HG03025 (cell line): ENCODE results near the gene KCTD17.

Source experiments
- ATAC-seq: cut with Tn5 transposase; IDR thresholded peaks from one replicate; pipeline ENCODE4 v1.9.1; 2021; ENCODE audit warnings: mild to moderate bottlenecking, moderate library complexity; ENCODE audit not compliant: unreplicated experiment, low FRiP score

KCTD17 gene

GRCh38 chr22:37072673-37073072 is 21.1 kb downstream of the KCTD17 start:
- no peak for ATAC-seq

DNA sequence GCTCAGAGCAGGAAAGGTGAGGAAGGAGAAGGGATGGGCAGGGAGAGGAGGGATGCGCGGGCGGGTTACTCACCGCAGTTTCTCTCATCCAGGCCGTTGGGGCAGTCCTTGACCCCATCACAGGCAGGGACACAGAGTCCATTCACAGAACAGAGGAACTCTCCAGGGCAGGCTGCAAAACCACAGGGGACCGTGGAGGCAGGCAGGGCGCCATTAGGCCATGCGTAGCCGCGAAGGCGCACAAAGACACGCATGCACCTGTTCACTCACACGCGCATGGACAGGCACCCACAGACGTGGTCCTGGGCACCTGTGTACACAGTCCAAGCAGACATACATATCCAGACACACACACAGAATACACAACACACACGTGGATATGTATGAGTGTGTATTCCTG is 23.0 kb downstream of the KCTD17 start:
- no peak for ATAC-seq

GRCh38 chr22:37075046-37075445 is 23.5 kb downstream of the KCTD17 start:
- ATAC-seq: no peak

DNA sequence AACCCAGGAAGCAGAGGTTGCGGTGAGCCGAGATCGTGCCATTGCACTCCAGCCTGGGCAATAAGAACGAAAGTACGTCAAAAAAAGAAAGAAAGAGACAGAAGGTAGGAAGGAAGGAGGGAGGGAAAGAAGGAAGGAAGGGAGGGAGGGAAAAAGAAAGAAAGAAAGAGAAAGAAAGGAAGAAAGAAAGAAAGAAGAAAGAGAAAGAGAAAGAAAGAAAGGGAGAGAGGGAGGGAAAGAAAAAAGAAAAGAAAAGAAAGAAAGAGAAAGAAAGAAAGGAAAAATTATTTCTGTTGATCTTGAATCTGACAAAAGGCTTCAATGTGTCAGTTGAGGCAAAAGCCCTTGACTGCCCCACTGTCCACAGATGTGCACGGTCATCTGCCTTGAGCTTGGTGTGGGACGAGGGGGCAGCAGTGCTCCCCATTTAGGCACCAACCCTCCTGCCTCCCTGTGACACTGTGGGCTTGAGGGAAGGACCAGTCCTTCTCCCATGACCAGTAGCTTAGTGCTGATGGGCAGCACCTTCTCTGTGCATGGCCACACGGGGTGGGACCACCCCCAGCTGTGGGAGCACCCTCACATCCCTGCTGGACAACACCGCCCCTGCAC is 24.4 kb downstream of the KCTD17 start:
- ATAC-seq: no peak

- ATAC-seq: no peak
Measured at GRCh38 chr22:37077802-37078448, 26.4 kb downstream of the KCTD17 start.

GRCh38 chr22:37079158-37079557 is 27.6 kb downstream of the KCTD17 start:
- no peak for ATAC-seq

DNA sequence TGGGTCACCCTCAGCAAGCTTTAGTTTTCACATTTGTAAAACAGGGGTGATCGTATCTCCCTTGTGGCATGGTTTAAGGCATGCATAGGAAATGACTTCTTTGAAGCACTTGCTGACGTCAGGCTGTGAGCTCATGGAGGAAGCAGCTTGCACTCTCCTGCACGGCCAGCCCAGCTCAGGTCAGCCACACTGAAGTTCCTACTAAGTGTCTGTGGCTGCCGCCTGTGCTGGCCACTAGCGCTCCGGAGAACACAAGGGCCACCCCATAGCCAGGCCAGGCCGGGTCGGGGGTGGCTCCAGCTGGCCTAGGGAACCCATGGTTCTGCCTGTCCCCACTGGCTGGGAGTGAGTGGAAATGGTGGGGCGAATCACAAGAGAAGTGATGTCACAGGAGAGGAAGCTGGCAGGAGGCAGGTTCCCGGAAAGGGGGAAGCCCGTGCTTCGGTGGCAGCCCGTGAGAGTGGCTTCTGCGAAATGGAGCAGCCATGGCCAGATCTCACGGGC is 28.2 kb downstream of the KCTD17 start:
- ATAC-seq: no peak

DNA sequence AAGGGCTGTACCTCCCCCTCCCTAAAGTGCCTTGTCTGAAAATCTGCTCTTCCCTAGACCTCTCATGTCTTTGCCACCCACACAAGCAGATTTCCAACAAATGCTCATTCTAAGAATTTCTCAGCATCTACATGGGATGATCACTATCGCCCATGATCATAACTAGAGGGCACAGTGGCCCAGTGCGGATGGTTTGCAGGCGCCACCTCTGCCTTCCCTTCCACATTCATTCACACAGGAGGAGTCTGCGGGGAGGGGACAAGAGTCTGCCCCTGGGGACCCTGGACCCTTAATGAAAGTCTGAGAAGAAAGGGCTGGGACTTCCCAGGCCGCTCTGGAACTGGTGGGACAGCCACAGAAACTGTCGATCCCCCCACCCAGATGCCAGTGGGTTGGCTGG is 28.9 kb downstream of the KCTD17 start:
- no peak for ATAC-seq

DNA sequence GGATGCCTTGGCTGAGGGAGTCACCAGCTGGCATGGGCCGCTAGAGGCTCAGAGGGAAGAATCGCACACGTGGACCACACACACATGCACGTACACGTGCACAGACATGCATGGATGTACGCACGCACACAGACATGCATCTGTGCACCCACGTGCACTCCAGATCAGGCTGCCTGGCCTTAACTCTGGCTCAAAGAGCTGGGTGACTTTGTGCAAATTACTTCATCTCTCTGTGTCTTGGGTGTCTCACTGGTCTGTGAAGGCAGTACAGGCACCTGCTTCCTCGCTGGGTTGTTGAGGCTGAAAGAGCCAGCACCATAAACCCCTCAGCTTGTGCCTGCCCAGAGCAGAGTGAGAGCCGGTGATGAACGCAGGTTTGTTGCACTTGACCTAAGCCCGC is 29.3 kb downstream of the KCTD17 start:
- ATAC-seq: no peak

DNA sequence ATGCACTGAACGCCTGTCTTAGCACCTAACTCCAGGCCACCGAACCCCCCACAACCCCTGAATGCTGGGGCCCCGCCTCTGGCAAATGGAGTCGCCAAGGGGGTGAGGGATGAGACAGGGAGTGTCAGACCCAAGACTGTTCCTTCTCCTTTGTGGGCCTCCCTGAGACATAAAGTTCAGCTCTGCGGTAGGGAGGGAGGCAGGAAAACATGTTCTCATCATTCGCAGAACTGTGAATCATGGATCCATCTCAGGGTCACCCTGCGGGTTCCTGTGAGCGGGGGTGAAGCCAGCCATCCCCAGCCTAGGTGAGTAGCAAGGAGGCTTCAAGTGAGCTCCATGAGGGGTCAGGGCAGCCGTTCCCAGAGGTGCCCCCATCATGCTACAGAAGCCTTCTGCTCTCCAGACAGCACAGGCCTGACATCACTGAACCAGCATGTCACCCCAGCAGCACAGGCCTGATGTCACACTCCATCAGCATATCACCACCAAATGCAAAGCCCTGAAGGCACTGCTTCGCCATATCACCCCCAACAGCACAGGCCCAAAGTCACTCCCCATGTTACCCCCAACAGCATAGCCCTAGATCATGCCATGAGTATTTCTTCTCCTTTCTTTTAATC is 30.8 kb downstream of the KCTD17 start:
- no peak for ATAC-seq

DNA sequence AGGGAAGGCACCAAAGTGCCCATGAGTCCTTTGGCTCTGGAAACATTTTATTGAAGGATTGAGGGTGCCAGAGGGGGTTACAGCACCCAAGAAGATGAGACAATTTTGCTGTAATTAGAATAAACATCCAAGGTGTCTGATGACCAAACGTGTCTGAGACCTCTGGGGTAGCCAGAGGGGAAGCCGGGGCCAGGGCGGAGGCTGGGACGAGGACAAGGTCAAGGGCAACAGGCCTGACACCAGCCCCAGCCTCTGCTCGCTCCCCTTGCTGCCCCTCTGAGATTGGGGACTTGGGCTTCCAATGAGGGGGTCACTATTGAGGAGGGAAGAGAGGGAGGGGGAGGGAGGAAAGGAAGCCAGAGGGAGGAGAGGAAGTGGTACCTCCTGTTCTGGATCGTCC is 32.4 kb downstream of the KCTD17 start:
- ATAC-seq: no peak

GRCh38 chr22:37084385-37084784 is 32.8 kb downstream of the KCTD17 start:
- no peak for ATAC-seq

- no peak for ATAC-seq
Measured at GRCh38 chr22:37086184-37086583, 34.6 kb downstream of the KCTD17 start.

DNA sequence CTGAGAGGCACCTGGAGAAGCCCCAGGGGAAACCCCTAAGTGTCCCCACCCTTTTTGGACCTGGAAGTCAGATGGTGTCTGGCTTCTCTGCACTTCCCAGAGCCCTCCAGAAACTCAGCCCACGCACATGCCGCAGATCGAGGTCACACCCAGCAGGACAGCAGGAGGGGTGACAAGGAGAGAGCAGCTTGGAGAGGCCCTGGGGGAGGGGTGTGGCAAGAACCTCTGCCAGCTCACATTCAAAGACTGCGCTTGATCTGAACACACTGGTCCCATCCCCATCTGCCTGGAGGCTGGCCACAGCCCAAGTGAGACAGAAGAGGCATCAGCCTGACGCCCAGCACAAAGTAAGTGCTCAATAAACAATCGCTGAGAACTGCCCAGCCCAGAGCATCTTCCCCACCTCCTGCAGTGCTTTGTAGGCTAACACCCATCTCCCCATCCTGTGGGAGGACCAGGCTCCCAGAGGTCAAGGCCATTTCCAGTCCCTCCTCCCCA is 36.6 kb downstream of the KCTD17 start:
- ATAC-seq: no peak

DNA sequence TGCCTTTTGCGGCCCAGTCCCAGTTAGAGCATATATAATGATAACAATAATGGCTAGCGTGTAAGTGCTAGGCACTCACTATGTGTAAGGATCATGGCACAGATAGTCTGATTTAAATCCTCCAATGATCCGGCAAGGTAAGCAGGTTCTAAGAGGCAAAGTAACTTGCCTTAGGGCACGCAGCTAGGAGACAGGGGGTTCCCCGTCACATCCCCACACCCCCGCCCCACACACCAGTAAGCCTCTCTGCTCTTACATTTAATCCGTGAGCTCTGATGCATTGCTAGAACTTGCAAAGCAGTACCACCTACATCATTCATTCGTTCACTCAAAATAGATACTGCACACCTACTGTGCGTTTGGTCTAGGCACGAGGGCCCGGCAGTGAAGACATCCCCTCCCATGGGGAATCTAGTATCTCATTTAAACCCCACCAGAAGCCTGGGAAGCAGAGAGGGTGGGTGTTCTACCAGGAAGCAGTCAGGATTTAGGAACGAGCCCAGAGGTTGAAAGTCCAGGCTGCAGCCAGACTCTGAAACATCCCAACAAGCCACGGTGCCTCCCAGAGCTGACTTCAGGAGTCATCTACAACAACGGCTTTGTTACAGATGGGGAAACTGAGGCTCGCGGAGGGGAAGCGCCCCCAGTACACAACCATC is 37.3 kb downstream of the KCTD17 start:
- ATAC-seq: no peak

GRCh38 chr22:37089434-37089833 is 37.9 kb downstream of the KCTD17 start:
- ATAC-seq: no peak

GRCh38 chr22:37090920-37091695 is 39.6 kb downstream of the KCTD17 start:
- no peak for ATAC-seq

DNA sequence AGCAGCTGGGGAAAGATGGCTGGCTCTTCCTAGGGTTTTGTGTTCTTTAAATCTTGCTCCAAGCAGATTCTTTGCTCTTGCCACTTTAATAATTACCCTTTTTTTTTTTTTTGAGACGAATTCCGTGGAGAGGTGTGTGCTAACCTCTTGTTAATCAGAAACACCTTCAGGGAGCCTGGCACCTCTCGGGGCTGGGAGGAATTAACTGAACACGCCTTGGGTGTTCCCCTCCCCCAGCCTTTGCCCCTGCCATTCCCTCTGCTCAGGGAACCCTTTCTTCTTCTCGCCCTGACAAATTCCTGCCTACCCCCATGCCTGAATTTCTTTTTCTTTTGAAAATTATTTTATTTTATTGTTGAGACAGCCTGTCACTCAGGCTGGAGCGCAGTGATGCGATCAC is 40.5 kb downstream of the KCTD17 start:
- ATAC-seq: no peak

DNA sequence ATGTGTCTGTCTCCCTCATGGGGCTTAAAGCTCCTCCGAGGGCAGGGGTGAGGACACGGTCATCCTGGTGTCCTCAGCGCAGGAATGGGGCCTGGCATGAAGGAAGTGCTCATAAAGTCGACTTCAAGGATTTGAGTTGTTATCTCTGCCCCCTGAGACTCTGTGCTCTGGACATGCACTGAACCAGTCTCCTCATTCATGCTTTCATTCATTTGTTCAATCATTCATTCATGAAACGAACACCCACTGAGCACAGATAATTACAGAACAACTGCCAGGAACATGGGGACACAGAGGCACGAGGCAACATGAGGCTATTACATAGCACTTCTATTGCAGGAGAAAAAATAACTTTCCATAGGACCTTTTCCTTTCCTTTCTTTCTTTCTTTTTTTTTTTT is 41.5 kb downstream of the KCTD17 start:
- ATAC-seq: no peak

DNA sequence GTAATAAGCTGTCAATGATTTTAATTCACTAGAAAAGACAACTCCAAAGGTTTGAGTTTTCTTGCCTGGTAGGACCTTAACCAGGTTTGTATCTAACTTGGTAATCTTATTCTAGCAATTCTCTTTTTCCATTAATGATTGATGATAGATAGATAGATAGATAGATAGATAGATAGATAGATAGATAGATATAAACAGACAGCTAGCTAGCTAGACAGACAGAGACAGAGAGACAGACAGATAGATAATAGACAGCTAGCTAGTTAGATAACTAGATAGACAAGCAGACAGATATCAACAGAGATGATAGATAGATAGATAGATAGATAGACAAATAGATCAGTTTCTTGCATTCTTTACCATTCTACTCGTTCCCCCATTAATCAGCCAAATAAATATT is 42.7 kb downstream of the KCTD17 start:
- no peak for ATAC-seq

- no peak for ATAC-seq
Measured at GRCh38 chr22:37095113-37095512, 43.6 kb downstream of the KCTD17 start.
